Psoas muscle (tissue), 8 donors: ENCODE measurements around the gene BTNL3. TPM values are rescaled to one million over a fixed set of nuclear protein-coding genes. Genes with fewer than 3 reads are reported as not detected.

Source experiments
- ATAC-seq, 4 donors: fragments of 200-7000 bp; cut with Tn5 transposase; one replicate each; pipeline ENCODE4 v1.9.1; 2020; ENCODE audit warnings: moderate library complexity in 3 of 4, mild to moderate bottlenecking in 2 of 4
- DNase-seq, 2 donors: peaks; one replicate each; pipeline ENCODE4 v3.0.0-alpha.2; 2020
- H3K27ac ChIP-seq: fragments of 200-600 bp; one replicate; pipeline ENCODE4 v1.8.0; 2022
- H3K27me3 ChIP-seq, 3 donors: fragments of 200-600 bp in 1 of 3; one replicate each; pipeline versions ENCODE4 v1.6.1 to v1.8.0; 2013 to 2022; ENCODE audit warnings: low read length in 2 of 3, mild to moderate bottlenecking in 2 of 3, moderate library complexity in 1 of 3; ENCODE audit not compliant: insufficient read depth in 3 of 3
- H3K36me3 ChIP-seq, 2 donors: fragments of 200-600 bp in 1 of 2; one replicate each; pipeline versions ENCODE4 v1.6.1 to v1.8.0; 2013 to 2022; ENCODE audit warnings: low read depth in 1 of 2, mild to moderate bottlenecking in 1 of 2, moderate library complexity in 1 of 2; ENCODE audit not compliant: insufficient read depth in 1 of 2
- H3K4me1 ChIP-seq: fragments of 200-600 bp; one replicate; pipeline ENCODE4 v1.8.0; 2022
- H3K4me3 ChIP-seq: fragments of 200-600 bp; one replicate; pipeline ENCODE4 v1.8.0; 2022; ENCODE audit warnings: mild to moderate bottlenecking
- H3K9me3 ChIP-seq: fragments of 200-600 bp; one replicate; pipeline ENCODE4 v1.8.0; 2022
- WGBS, 3 donors: extraction: QIAGEN DNeasy Blood & Tissue Kit; methylation state at CpG; one replicate each; pipeline versions ENCODE4 v1.1.6 to v1.1.7; 2013; 5-methylcytosine and 5-hydroxymethylcytosine counted together
- intact Hi-C, 2 donors: fragments of 100-400 bp; cut with DNase I; formaldehyde crosslinking; loops; one replicate each; pipeline versions ENCODE4 v1.11.0 to v1.14.2; 2022
- polyA plus RNA-seq, 3 donors: library from polyadenylated mRNA; stranded (reverse); fragments of 200-250 nt; gene quantifications; one replicate each; pipeline ENCODE4 v1.2.3, GENCODE V29; 2013
- total RNA-seq, 4 donors: library from RNA; stranded (reverse); fragmentation: NEBNext Ultra II Directional in 2 of 4; extraction: Animal tissue kit (Norgen Biotek cat#: 25700) in 2 of 4; gene quantifications; one replicate each; pipeline versions ENCODE4 v1.2.1 to v1.2.4, GENCODE V29; 2021 to 2023
- TF ChIP-seq, protein P1 (sequence below): fragments of 200-600 bp; IDR thresholded peaks from one replicate; pipeline ENCODE4 v1.8.0; 2022; ENCODE audit warnings: antibody characterized with exemption
- donor health status: healthy with polysubstance abuse.
- donor health status: DM: no; HTN: no; CAD: no; lungs with moderate emphysema.
- donor health status: Bipolar disorder and iron deficiency.
- donor health status: healthy.
- donor health status: DM: yes; HTN: yes; CAD: no.
- donor health status: DM: no; HTN: no; CAD: no.
- donor health status: DM: no; HTN: no; CAD: no.
- donor health status: DM: yes; HTN: yes; CAD: no.

Gene BTNL3
- total and polyA plus RNA-seq, 7 donors = 0.01 to 0.09 TPM; not detected in 5

DNA sequence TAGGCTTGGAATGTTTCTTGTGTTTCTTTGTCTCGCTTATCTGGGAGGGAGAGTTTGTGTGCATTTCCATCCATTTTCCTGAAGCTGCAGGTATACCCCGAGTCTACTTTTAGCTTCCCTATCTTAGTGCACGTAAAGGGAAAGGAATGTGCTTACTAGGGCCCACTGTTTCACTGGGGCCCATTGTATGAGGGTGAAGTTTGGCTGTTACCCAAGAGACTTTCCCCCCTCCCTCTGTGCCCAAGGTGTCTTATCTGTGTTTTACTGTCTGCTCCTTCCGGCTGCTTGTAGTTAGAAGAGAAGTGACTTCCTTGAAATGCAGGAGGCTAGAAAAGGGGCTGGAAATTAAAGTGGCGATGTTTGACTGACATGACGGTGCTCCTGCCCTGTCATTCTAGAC is 12.1 kb upstream of the BTNL3 start:
- no peak for ATAC-seq
- H3K4me3 ChIP-seq = no peak overlapping the region
- H3K9me3 ChIP-seq = peaks cover 9% of the 10 kb centered on the region
- intact Hi-C loops = no loop called here
- H3K4me1 ChIP-seq = no peaks in the 10 kb centered on the region
- no peaks in the 10 kb centered on the region for H3K27me3 ChIP-seq
- 82 to 87% (median 83%) methylated on average over 6 of the region's 6 CpGs for WGBS, 3 donors
- TF ChIP-seq, protein P1, sequence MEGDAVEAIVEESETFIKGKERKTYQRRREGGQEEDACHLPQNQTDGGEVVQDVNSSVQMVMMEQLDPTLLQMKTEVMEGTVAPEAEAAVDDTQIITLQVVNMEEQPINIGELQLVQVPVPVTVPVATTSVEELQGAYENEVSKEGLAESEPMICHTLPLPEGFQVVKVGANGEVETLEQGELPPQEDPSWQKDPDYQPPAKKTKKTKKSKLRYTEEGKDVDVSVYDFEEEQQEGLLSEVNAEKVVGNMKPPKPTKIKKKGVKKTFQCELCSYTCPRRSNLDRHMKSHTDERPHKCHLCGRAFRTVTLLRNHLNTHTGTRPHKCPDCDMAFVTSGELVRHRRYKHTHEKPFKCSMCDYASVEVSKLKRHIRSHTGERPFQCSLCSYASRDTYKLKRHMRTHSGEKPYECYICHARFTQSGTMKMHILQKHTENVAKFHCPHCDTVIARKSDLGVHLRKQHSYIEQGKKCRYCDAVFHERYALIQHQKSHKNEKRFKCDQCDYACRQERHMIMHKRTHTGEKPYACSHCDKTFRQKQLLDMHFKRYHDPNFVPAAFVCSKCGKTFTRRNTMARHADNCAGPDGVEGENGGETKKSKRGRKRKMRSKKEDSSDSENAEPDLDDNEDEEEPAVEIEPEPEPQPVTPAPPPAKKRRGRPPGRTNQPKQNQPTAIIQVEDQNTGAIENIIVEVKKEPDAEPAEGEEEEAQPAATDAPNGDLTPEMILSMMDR = no peak
- H3K27ac ChIP-seq = no peak overlapping the region
- DNase-seq = no peak
- H3K36me3 ChIP-seq = no peaks in the 10 kb centered on the region

DNA sequence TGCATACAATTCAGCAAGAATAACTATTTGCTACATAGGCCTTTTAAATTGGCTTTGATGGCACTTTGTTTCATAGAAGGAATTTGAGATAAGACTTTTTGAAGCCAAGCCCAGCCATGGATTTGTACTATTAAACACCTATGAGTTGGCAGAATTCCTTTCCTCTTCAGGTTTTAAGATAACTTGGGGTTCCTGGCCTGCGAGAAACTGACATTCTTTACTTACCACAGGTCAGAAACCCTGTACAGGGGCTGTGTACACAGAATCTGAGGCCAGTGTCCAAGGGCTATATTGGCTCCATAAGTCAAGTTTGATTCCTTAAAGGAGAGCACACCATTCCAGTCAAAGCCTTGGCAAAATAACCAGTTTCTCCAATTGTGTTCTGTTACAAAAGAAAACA is 10.8 kb upstream of the BTNL3 start:
- intact Hi-C loops = no loop called here
- H3K9me3 ChIP-seq = peaks cover 5% of the 10 kb centered on the region
- WGBS, 3 donors = 81 to 93% (median 90%) methylated on average over 1 of the region's 1 CpG
- no peak for ATAC-seq
- H3K27me3 ChIP-seq = no peaks in the 10 kb centered on the region
- no peak overlapping the region for H3K27ac ChIP-seq
- no peak for DNase-seq
- H3K4me3 ChIP-seq = no peak overlapping the region
- no peaks in the 10 kb centered on the region for H3K4me1 ChIP-seq
- TF ChIP-seq, protein P1 = no peak
- no peaks in the 10 kb centered on the region for H3K36me3 ChIP-seq

DNA sequence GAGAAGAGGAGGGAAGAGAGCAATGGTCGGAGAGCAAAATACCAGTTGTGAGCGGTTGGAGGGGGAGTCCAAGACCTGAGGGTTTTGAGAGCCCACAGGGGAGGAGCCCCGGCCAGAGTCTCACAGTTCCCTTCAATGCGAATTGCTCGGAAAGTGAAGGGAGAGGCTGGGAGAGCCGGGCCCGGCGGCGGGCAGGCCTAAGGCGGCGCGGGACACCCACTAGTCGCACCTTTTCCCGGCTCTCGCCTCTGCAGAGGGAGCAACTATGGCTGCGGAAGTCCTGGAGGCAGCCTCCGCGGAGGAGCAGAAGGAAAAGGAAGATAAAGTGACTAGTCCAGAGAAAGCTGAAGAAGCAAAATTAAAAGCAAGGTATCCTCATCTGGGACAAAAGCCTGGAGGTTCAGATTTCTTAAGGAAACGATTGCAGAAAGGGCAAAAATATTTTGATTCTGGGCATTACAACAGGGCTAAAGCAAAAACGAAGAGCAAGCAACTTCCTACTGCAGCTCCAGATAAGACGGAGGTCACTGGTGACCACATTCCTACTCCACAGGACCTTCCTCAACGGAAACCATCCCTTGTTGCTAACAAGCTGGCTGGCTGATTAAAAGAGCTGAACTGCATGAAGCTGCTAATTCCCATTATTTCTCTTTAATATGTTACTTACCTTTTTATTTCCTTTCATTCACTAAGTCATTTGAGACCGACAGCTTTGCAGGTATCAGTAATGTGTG is 6.5 kb upstream of the BTNL3 start:
- TF ChIP-seq, protein P1 = no peak
- intact Hi-C loops = no loop called here
- no peaks in the 10 kb centered on the region for H3K9me3 ChIP-seq
- no peak overlapping the region for H3K27ac ChIP-seq
- DNase-seq (no peak), ATAC-seq (no peak)
- no peaks in the 10 kb centered on the region for H3K36me3 ChIP-seq
- no peaks in the 10 kb centered on the region for H3K27me3 ChIP-seq
- no peak overlapping the region for H3K4me3 ChIP-seq
- WGBS, 3 donors = 58 to 75% (median 63%) methylated on average over 22 to 23 of the region's 23 CpGs
- H3K4me1 ChIP-seq = no peaks in the 10 kb centered on the region

DNA sequence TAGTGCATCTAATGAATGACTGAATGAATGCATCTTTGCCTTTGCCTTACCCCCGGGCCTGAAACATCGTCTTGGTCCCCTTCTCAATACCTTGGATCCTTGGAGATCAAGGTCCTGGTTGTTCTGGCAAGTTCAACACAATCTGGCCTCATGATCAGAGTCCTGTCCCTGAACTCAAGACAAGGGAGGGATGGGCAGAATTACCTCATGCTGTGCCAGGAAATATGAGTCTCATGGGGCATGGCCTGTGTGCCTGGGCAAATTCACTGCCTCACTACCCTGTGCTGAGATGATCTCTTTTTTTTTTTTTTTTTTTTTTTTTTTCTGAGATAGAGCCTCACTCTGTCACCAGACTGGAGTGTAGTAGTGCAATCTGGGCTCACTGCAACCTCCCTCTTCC is 630 bp upstream of the BTNL3 start:
- no peak for ATAC-seq
- no peaks in the 10 kb centered on the region for H3K4me1 ChIP-seq

More for the DNA sequence above, 630 bp upstream of the BTNL3 start:
- no peak overlapping the region for H3K4me3 ChIP-seq
- WGBS, 3 donors = 73 to 93% (median 91%) methylated on average over 2 of the region's 2 CpGs
- TF ChIP-seq, protein P1 = no peak
- no peaks in the 10 kb centered on the region for H3K36me3 ChIP-seq
- H3K27ac ChIP-seq = no peak overlapping the region
- no peak for DNase-seq
- H3K27me3 ChIP-seq = peaks cover 0 to 9% (median 0%) of the 10 kb centered on the region in 3 donors
- intact Hi-C loops = no loop called here
- H3K9me3 ChIP-seq = no peaks in the 10 kb centered on the region
